ENCODE results near the gene PPP1R37. TPM values are rescaled to one million over a fixed set of nuclear protein-coding genes. Genes with fewer than 3 reads are reported as not detected.
A peak's percentile ranks its signal among the peaks of the same experiment; 100 is the strongest.
"Not testable (repeated sequence)": the region's sequence is repeated elsewhere in the genome, so short reads cannot be mapped to it uniquely, and the experiment has no call there.

The PPP1R37 gene
- total RNA-seq, 3 donors from 2014 or later (not counting 1 experiment from before 2014, with no cell fraction given): 23.8 to 29.3 (median 25.0) TPM

GRCh38 chr19:45103156-45103507 is 10.2 kb downstream of the PPP1R37 start:
- Mint-ChIP-seq H3K27me3 (ENCODE audit: low read depth in 2 of 2) (no peaks in the 10 kb centered on the region), H3K9me3 (no peaks in the 10 kb centered on the region), H3K4me3 (peak overlapping the region; percentile 31), H3K36me3 (no peaks in the 10 kb centered on the region), H3K27ac (peak overlapping the region; percentile 6 to 87), H3K4me1 (peaks cover 38 to 53% of the 10 kb centered on the region in 2 donors)
- H3K4me1 ChIP-seq (ENCODE audit: control insufficient read depth, insufficient read depth, low read length): peaks cover 34% of the 10 kb centered on the region
- DNase-seq: peak; percentile 52 to 78
- no peaks in the 10 kb centered on the region for H3K27me3 ChIP-seq (ENCODE audit: control insufficient read depth, insufficient read depth, low read length)
- intact Hi-C loops (cut with micrococcal nuclease): no loop called here
- H3K36me3 ChIP-seq (ENCODE audit: control insufficient read depth, insufficient read depth, low read length): no peaks in the 10 kb centered on the region
- no peak for TF ChIP-seq CTCF (IDR thresholded peaks at IDR 0.05)
- peak overlapping the region; percentile 64 for H3K27ac ChIP-seq (ENCODE audit: low read length)
- 42% methylated on average over 15 of the region's 15 CpGs for WGBS (ENCODE audit: insufficient coverage)
- peak; percentile 88 to 95 (median 94) for ATAC-seq
- peak overlapping the region; percentile 40 for H3K4me3 ChIP-seq (ENCODE audit: low read length)
- H3K9me3 ChIP-seq (ENCODE audit: control insufficient read depth, insufficient read depth, low read length): no peaks in the 10 kb centered on the region

- peaks cover 36 to 51% of the 10 kb centered on the region in 2 donors for H3K4me1 Mint-ChIP-seq
- H3K4me3 ChIP-seq (ENCODE audit: low read length): peak overlapping the region; percentile 40
- peak overlapping the region; percentile 48 to 87 for H3K27ac Mint-ChIP-seq
- WGBS (ENCODE audit: insufficient coverage): 61% methylated on average over 26 of the region's 26 CpGs
- H3K36me3 Mint-ChIP-seq: no peaks in the 10 kb centered on the region
- DNase-seq (peak in 1 of 2 donors; percentile 53), ATAC-seq (peak; percentile 49 to 57 (median 52))
- TF ChIP-seq CTCF (IDR thresholded peaks at IDR 0.05): peak; percentile 26
- H3K9me3 ChIP-seq (ENCODE audit: control insufficient read depth, insufficient read depth, low read length): no peaks in the 10 kb centered on the region
- H3K27me3 Mint-ChIP-seq (ENCODE audit: low read depth in 2 of 2): no peaks in the 10 kb centered on the region
- H3K27ac ChIP-seq (ENCODE audit: low read length): peak overlapping the region; percentile 64
- H3K4me1 ChIP-seq (ENCODE audit: control insufficient read depth, insufficient read depth, low read length): peaks cover 33% of the 10 kb centered on the region
- no peaks in the 10 kb centered on the region for H3K9me3 Mint-ChIP-seq
- no peaks in the 10 kb centered on the region for H3K27me3 ChIP-seq (ENCODE audit: control insufficient read depth, insufficient read depth, low read length)
- no peaks in the 10 kb centered on the region for H3K36me3 ChIP-seq (ENCODE audit: control insufficient read depth, insufficient read depth, low read length)
- intact Hi-C loops (cut with micrococcal nuclease): no loop called here
- H3K4me3 Mint-ChIP-seq: peak overlapping the region; percentile 52
Measured at GRCh38 chr19:45103508-45104319, 10.7 kb downstream of the PPP1R37 start.

GRCh38 chr19:45104658-45105349 is 11.8 kb downstream of the PPP1R37 start:
- TF ChIP-seq CTCF (IDR thresholded peaks at IDR 0.05): no peak
- H3K4me1 ChIP-seq (ENCODE audit: control insufficient read depth, insufficient read depth, low read length): peaks cover 33% of the 10 kb centered on the region
- H3K9me3 ChIP-seq (ENCODE audit: control insufficient read depth, insufficient read depth, low read length): no peaks in the 10 kb centered on the region
- Mint-ChIP-seq H3K36me3 (no peaks in the 10 kb centered on the region), H3K9me3 (no peaks in the 10 kb centered on the region), H3K27ac (peak overlapping the region; percentile 80 to 87), H3K4me3 (peak overlapping the region; percentile 56), H3K27me3 (ENCODE audit: low read depth in 2 of 2) (no peaks in the 10 kb centered on the region), H3K4me1 (peaks cover 27 to 50% of the 10 kb centered on the region in 2 donors)
- intact Hi-C loops (cut with micrococcal nuclease): no loop called here
- ATAC-seq (no peak), DNase-seq (peak in 1 of 2 donors; percentile 43)
- no peaks in the 10 kb centered on the region for H3K36me3 ChIP-seq (ENCODE audit: control insufficient read depth, insufficient read depth, low read length)
- no peaks in the 10 kb centered on the region for H3K27me3 ChIP-seq (ENCODE audit: control insufficient read depth, insufficient read depth, low read length)
- WGBS (ENCODE audit: insufficient coverage): 43% methylated on average over 16 of the region's 16 CpGs
- no peak overlapping the region for H3K4me3 ChIP-seq (ENCODE audit: low read length)
- H3K27ac ChIP-seq (ENCODE audit: low read length): peak overlapping the region; percentile 60

GRCh38 chr19:45106363-45106762 is 13.4 kb downstream of the PPP1R37 start:
- 92% methylated on average over 11 of the region's 11 CpGs for WGBS (ENCODE audit: insufficient coverage)
- H3K4me1 Mint-ChIP-seq: peaks cover 17 to 41% of the 10 kb centered on the region in 2 donors

More at GRCh38 chr19:45106363-45106762, 13.4 kb downstream of the PPP1R37 start:
- H3K27me3 Mint-ChIP-seq (ENCODE audit: low read depth in 2 of 2); H3K9me3 ChIP-seq (ENCODE audit: control insufficient read depth, insufficient read depth, low read length); H3K27ac ChIP-seq (ENCODE audit: low read length); H3K27me3 ChIP-seq (ENCODE audit: control insufficient read depth, insufficient read depth, low read length); ATAC-seq; DNase-seq; intact Hi-C loops (cut with micrococcal nuclease); H3K36me3 Mint-ChIP-seq; H3K27ac Mint-ChIP-seq; H3K4me3 Mint-ChIP-seq; H3K9me3 Mint-ChIP-seq; H3K36me3 ChIP-seq (ENCODE audit: control insufficient read depth, insufficient read depth, low read length); H3K4me3 ChIP-seq (ENCODE audit: low read length): not testable (repeated sequence)
- H3K4me1 ChIP-seq (ENCODE audit: control insufficient read depth, insufficient read depth, low read length): peaks cover 33% of the 10 kb centered on the region

Measured in natural killer cell (primary cell).